GM19035 (cell line): ENCODE measurements around the gene SUGP2.
"Not testable (repeated sequence)": the region's sequence is repeated elsewhere in the genome, so short reads cannot be mapped to it uniquely, and the experiment has no call there.

ENCODE experiments used
- ATAC-seq: cut with Tn5 transposase; IDR thresholded peaks from one replicate; pipeline ENCODE4 v1.9.1; 2021; ENCODE audit not compliant: unreplicated experiment

The SUGP2 gene

GRCh38 chr19:18955042-18955441 is 78.3 kb downstream of the SUGP2 start:
- no peak for ATAC-seq

- ATAC-seq, result no peak
These were observed 79.2 kb downstream of the SUGP2 start for GRCh38 chr19:18954094-18954493.

- ATAC-seq, result not testable (repeated sequence)
These were observed 80.8 kb downstream of the SUGP2 start for GRCh38 chr19:18952364-18953003.

DNA sequence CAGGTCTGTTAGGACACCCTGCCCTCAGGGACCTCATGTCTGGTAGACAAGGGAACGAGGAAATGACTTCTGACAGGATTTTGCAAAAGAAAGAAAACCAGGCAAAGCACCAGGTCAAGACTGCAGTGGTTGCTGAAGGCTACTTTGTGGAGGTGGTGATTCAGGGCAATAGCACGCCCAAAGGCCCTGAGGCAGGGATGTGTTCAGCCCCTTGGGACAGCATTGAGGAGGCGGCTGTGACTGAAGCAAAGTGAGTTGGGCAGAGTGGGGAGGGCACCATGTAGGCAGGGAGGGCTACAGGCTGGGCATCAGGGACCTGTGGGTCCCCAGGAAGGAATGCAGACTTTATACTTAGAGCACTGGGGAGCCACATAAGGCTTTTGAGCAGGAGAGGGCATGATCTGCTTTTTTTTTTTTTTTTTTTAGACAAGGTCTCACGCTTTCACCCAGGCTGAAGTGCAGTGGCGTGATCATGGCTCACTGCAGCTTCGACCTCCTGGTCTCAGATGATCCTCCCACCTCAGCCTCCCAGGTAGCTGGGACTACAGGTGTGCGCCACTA is 81.5 kb downstream of the SUGP2 start:
- ATAC-seq, result no peak

GRCh38 chr19:18949858-18950257 is 83.5 kb downstream of the SUGP2 start:
- ATAC-seq, result no peak

DNA sequence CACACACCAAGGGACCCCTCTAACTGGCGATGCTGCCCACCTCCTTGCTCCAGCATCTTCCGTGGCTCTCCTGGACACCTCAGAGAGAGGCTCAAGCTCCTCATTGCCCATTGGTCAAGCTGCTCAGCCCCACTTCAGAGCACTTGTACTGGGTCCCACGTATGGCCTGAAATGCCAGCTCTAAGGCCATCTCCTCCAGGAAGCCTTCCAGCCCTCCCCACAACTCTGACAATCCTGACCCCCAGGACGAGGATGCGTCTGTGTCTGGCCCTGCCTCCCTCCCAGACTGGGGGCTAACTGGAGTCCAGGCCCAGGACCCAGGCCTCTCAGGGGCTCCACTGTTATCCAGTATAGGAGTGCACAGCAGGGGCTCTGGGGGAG is 84.4 kb downstream of the SUGP2 start:
- no peak for ATAC-seq

DNA sequence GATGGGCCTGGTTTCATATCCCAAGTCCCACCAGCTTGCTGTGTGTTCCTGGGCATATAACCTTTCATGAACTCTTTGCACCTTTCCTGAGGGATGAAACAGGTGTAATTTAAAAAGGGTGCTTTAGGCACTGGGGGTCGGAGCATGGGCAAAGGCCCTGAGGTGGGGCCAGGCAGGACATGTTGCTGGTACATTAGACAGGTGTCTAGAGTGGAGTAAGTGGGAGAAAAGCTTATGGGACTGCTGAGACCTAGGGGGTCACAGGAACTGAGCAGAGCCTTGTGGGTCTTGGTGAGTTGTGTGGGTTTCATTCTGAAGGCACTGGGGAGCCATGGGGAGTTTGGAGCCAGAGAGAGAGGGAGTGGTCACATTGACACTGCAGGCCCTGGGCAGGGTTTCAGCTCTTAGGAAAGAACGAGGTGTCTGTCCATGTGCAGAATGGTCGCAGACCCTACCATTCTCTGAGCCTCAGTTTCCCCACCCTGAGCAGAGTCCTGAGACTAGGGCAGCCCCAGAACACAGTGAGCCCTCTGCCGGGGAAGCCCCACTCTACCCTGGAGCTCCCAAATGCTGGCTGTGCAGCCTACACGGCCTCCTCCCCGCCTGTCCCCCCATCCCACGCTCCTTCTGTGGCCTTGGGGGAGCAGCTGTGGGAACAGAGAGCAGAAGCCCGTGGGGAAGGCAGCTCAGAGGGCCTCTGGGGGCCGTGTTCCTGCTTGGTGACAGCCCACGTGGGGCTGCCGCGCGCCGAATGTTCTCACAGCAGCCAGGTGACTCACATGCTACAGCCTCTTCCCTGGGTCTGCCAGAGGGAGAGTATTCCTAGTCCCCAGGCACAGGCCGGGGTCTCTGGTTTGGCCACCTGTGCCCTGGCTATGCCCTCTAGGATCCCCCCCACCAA is 85.0 kb downstream of the SUGP2 start:
- ATAC-seq, result no peak

DNA sequence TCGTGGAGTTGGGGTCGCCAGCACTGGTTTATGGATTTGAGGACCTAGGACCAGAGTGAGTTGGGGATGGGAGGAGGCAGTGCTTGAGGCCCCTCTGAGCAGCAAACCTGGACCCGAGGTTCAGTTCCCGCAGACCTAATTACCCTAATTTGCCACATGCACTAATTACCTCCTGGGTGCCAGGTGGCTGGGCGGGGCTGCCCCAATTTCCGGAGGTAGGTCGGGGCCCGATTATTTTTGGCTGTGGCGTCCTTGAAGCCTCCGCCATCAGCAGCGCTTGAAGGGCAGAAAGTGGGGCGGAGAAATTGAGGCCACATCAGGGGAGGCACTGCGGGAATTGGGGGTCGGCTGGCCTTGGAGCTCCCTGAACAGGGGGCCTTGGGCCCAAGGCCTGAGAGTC is 86.4 kb downstream of the SUGP2 start:
- ATAC-seq, result no peak

DNA sequence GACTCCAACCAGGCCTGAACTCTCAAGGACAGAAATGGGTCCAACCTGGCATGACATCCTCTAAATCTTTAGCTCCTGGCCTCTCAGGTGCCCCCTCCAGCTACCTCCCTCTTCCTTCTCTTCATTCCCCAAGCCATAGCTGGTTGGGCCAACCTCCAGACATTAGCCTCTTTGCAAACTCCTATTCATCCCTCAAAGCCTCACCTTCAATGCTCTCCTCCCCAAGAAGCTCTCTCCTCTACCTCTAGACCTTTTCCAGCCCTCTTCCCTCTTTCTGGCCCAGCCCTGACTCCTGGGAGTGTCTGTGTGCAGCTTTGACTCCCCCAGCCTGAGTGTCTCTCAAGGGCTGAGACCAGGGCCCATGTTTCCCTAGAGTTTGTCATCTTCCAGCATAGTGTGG is 87.0 kb downstream of the SUGP2 start:
- no peak for ATAC-seq

DNA sequence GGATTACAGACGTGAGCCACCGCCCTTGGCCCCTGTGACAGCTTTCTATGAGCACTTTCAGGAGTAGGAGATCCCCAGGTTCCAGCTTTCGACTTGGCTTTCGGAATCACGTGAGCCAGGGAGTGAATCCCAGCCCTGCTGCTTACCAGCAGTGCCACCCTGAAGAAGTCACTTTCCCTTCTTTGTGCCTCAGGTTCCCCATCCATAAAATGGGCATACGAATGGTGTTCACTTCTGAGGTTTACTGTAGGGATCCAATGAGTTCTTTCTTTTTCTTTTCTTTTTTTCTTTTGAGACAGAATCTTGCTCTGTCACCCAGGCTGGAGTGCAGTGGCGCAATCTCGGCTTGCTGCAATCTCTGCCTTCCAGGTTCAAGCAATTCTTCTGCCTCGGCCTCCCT is 88.0 kb downstream of the SUGP2 start:
- no peak for ATAC-seq

DNA sequence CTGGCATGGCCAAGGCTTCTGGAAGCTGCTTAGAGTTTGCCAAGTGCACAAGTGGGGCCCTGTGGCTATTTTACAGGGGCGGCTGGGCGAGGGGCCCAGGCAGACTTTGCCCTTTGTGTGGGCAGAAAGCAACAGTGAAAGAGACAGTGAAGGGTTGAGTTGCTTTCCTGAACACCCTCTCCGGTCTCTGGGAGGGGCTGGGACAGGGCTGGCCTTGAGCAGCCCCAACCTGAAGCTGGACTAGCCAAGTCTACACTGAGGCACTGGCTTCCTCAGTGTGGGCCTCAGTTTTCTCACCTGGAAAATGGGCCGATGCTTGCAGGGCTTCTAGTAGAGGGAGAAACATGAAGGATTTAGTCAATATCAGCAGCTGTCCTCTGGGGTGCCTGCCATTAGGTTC is 89.9 kb downstream of the SUGP2 start:
- no peak for ATAC-seq

- ATAC-seq, result no peak
These were observed 90.6 kb downstream of the SUGP2 start for GRCh38 chr19:18942692-18943091.

- no peak for ATAC-seq
These were observed 91.5 kb downstream of the SUGP2 start for GRCh38 chr19:18941628-18942354.
